Liver (tissue), 9 donors: Measurements from ENCODE around the gene EIF4E3. TPM values are rescaled to one million over a fixed set of nuclear protein-coding genes. Genes with fewer than 3 reads are reported as not detected.

Experiments
- DNase-seq: peaks from one replicate; pipeline ENCODE4 v3.0.0-alpha.2; 2017; ENCODE audit warnings: low spot score
- H3K27ac ChIP-seq, 2 donors: one replicate each; pipeline ENCODE4 v1.7.0; 2013; ENCODE audit warnings: inconsistent platforms in 2 of 2, low read length in 2 of 2, control low read depth in 1 of 2, low read depth in 1 of 2, mild to moderate bottlenecking in 1 of 2
- H3K27me3 ChIP-seq, 4 donors: one replicate each; pipeline versions ENCODE4 v1.6.1 to v1.7.0; 2013; ENCODE audit warnings: low read length in 3 of 4, inconsistent platforms in 1 of 4, mild to moderate bottlenecking in 1 of 4, moderate library complexity in 1 of 4; ENCODE audit not compliant: control insufficient read depth in 4 of 4, insufficient read depth in 4 of 4
- H3K36me3 ChIP-seq, 4 donors: one replicate each; pipeline versions ENCODE4 v1.6.1 to v1.7.0; 2013; ENCODE audit warnings: low read length in 3 of 4, mild to moderate bottlenecking in 3 of 4, low read depth in 1 of 4, moderate library complexity in 1 of 4; ENCODE audit not compliant: control insufficient read depth in 4 of 4, insufficient read depth in 3 of 4
- H3K4me1 ChIP-seq, 4 donors: one replicate each; pipeline versions ENCODE4 v1.6.1 to v1.7.0; 2013; ENCODE audit warnings: low read length in 3 of 4, mild to moderate bottlenecking in 3 of 4, moderate library complexity in 1 of 4; ENCODE audit not compliant: control insufficient read depth in 4 of 4, insufficient read depth in 4 of 4
- H3K4me3 ChIP-seq, 3 donors: one replicate each; pipeline versions ENCODE4 v1.6.1 to v1.7.0; 2013; ENCODE audit warnings: low read length in 3 of 3, control low read depth in 1 of 3, low read depth in 1 of 3, mild to moderate bottlenecking in 1 of 3
- H3K9ac ChIP-seq, 2 donors: one replicate each; pipeline ENCODE4 v1.7.0; 2013; ENCODE audit warnings: low read length in 2 of 2, mild to moderate bottlenecking in 2 of 2, moderate library complexity in 2 of 2, control low read depth in 1 of 2, low read depth in 1 of 2
- H3K9me3 ChIP-seq, 4 donors: one replicate each; pipeline versions ENCODE4 v1.6.1 to v1.7.0; 2013; ENCODE audit warnings: low read length in 3 of 4; ENCODE audit not compliant: control insufficient read depth in 4 of 4
- CTCF ChIP-seq: fragments of 150-350 bp; IDR thresholded peaks from 2 replicates; pipeline ENCODE4 v1.5.1; 2017; ENCODE audit warnings: improper control_type of control experiment, low read depth, low read length; ENCODE audit not compliant: missing input control
- EGR1 ChIP-seq, 2 donors: IDR thresholded peaks; 2 replicates each; pipeline ENCODE4 v1.6.1; 2016 to 2018; ENCODE audit warnings: antibody characterized with exemption in 2 of 2, low read depth in 2 of 2
- FOXA1 ChIP-seq: IDR thresholded peaks from 2 replicates; pipeline ENCODE4 v1.6.1; 2016; ENCODE audit warnings: antibody characterized with exemption
- FOXA2 ChIP-seq: IDR thresholded peaks from 2 replicates; pipeline ENCODE4 v1.6.1; 2016; ENCODE audit warnings: antibody characterized with exemption
- GABPA ChIP-seq, 2 donors: IDR thresholded peaks in 1 of 2; conservative IDR thresholded peaks in 1 of 2; 2 replicates each; pipeline ENCODE4 v1.6.1; 2016; ENCODE audit warnings: antibody characterized with exemption in 2 of 2, mild to moderate bottlenecking in 1 of 2, moderate library complexity in 1 of 2
- HNF4A ChIP-seq, 2 donors: conservative IDR thresholded peaks; 2 replicates each; pipeline ENCODE4 v1.6.1; 2016; ENCODE audit warnings: antibody characterized with exemption in 2 of 2, mild to moderate bottlenecking in 2 of 2
- HNF4G ChIP-seq: IDR thresholded peaks from 2 replicates; pipeline ENCODE4 v1.6.1; 2016; ENCODE audit warnings: antibody characterized with exemption
- JUND ChIP-seq, 2 donors: IDR thresholded peaks; 2 replicates each; pipeline ENCODE4 v1.6.1; 2016; ENCODE audit warnings: antibody characterized with exemption in 2 of 2
- MAX ChIP-seq: IDR thresholded peaks from 2 replicates; pipeline ENCODE4 v1.6.1; 2016; ENCODE audit warnings: antibody characterized with exemption
- RAD21 ChIP-seq, 2 donors: IDR thresholded peaks; 2 replicates each; pipeline ENCODE4 v1.6.1; 2016; ENCODE audit warnings: antibody characterized with exemption in 2 of 2, mild to moderate bottlenecking in 2 of 2
- RXRA ChIP-seq, 2 donors: IDR thresholded peaks; 2 replicates each; pipeline ENCODE4 v1.6.1; 2017 to 2018; ENCODE audit warnings: antibody characterized with exemption in 2 of 2, mild to moderate bottlenecking in 1 of 2
- SP1 ChIP-seq: IDR thresholded peaks from 2 replicates; pipeline ENCODE4 v1.6.1; 2018; ENCODE audit warnings: antibody characterized with exemption, mild to moderate bottlenecking
- TAF1 ChIP-seq: conservative IDR thresholded peaks from 2 replicates; pipeline ENCODE4 v1.6.1; 2016; ENCODE audit warnings: antibody characterized with exemption, mild to moderate bottlenecking
- WGBS: extraction: QIAGEN DNeasy Blood & Tissue Kit; methylation state at CpG from one replicate; pipeline ENCODE4 v1.1.7; 2013; 5-methylcytosine and 5-hydroxymethylcytosine counted together
- polyA plus RNA-seq, 2 donors: library from polyadenylated mRNA; stranded (reverse) in 1 of 2; unstranded in 1 of 2; fragments of 200-250 nt in 1 of 2; fragments of >200 nt in 1 of 2; fragmentation: Nextera tagmentation in 1 of 2; extraction: Ambion mirVana in 1 of 2; gene quantifications; one replicate each; pipeline versions ENCODE4 v1.2.1 to v1.2.3, GENCODE V29; 2013 to 2015
- total RNA-seq, 2 donors: library from RNA; depleted of rRNA; stranded (reverse); fragments of >200 nt; gene quantifications; one replicate each; pipeline ENCODE4 v1.2.3, GENCODE V29; 2014
- TF ChIP-seq, protein P1 (sequence below): IDR thresholded peaks from 2 replicates; pipeline ENCODE4 v1.6.1; 2016; ENCODE audit warnings: antibody characterized with exemption
- TF ChIP-seq, protein P2 (sequence below): IDR thresholded peaks from 2 replicates; pipeline ENCODE4 v1.6.1; 2016; ENCODE audit warnings: antibody characterized with exemption
- donor health status: healthy.
- donor health status: healthy.
- donor health status: healthy.
- donor health status: healthy.
- donor health status: healthy.

The EIF4E3 gene
- total and polyA plus RNA-seq, 4 donors, result 1.1 to 4.0 (median 2.6) TPM

GRCh38 chr3:71629289-71629688 lies 95.9 kb downstream of the EIF4E3 start:
- H3K27ac ChIP-seq, result no peak overlapping the region
- TF ChIP-seq, protein P1, sequence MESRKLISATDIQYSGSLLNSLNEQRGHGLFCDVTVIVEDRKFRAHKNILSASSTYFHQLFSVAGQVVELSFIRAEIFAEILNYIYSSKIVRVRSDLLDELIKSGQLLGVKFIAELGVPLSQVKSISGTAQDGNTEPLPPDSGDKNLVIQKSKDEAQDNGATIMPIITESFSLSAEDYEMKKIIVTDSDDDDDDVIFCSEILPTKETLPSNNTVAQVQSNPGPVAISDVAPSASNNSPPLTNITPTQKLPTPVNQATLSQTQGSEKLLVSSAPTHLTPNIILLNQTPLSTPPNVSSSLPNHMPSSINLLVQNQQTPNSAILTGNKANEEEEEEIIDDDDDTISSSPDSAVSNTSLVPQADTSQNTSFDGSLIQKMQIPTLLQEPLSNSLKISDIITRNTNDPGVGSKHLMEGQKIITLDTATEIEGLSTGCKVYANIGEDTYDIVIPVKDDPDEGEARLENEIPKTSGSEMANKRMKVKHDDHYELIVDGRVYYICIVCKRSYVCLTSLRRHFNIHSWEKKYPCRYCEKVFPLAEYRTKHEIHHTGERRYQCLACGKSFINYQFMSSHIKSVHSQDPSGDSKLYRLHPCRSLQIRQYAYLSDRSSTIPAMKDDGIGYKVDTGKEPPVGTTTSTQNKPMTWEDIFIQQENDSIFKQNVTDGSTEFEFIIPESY, result no peak
- TF ChIP-seq RXRA (IDR thresholded peaks at IDR 0.05) (peak; percentile 40 to 52), SP1 (no peak)

DNA sequence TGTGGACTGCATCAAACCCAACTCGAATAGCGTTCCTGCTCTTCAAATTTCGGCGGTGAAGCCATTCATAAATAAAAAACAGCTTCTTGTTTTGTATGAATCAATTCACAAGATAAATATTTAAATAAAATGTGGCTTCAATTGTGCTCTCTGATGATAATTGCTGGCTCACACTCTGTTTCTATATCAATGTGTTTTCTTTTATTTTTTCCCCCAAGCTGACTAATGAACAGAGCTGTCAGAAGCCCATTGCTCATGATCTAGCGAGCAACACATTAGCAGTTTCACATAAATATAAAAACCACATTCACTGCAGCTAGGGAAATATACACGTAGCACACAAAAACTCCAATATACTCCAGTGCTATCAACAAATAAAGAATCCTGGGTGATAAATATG lies 96.7 kb downstream of the EIF4E3 start:
- 84% methylated on average over 6 of the region's 6 CpGs for WGBS
- no peaks in the 10 kb centered on the region for H3K4me1 ChIP-seq
- TF ChIP-seq, protein P1, result no peak
- no peak for TF ChIP-seq RXRA (IDR thresholded peaks at IDR 0.05)
- TF ChIP-seq MAX, result no peak
- TF ChIP-seq CTCF, result no peak
- TF ChIP-seq HNF4G, result no peak
- TF ChIP-seq GABPA (IDR thresholded peaks at IDR 0.05 in 1 of 2, conservative IDR thresholded peaks at IDR 0.05 in 1 of 2), result no peak
- no peak for TF ChIP-seq JUND (IDR thresholded peaks at IDR 0.05)
- TF ChIP-seq RAD21 (IDR thresholded peaks at IDR 0.05), result no peak
- no peak for TF ChIP-seq TAF1
- TF ChIP-seq, protein P2, sequence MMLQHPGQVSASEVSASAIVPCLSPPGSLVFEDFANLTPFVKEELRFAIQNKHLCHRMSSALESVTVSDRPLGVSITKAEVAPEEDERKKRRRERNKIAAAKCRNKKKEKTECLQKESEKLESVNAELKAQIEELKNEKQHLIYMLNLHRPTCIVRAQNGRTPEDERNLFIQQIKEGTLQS, result no peak
- TF ChIP-seq FOXA1, result no peak
- DNase-seq, result no peak
- no peaks in the 10 kb centered on the region for H3K27me3 ChIP-seq
- no peak overlapping the region for H3K4me3 ChIP-seq
- no peak overlapping the region for H3K27ac ChIP-seq
- H3K9ac ChIP-seq, result no peak overlapping the region
- H3K9me3 ChIP-seq, result no peaks in the 10 kb centered on the region
- H3K36me3 ChIP-seq, result no peaks in the 10 kb centered on the region

More at GRCh38 chr3:71629289-71629688, 95.9 kb downstream of the EIF4E3 start:
- no peaks in the 10 kb centered on the region for H3K27me3 ChIP-seq
- no peak for DNase-seq
- no peaks in the 10 kb centered on the region for H3K36me3 ChIP-seq
- 57% methylated on average over 8 of the region's 8 CpGs for WGBS
- no peaks in the 10 kb centered on the region for H3K4me1 ChIP-seq
- H3K9ac ChIP-seq, result no peak overlapping the region
- no peaks in the 10 kb centered on the region for H3K9me3 ChIP-seq
- no peak overlapping the region for H3K4me3 ChIP-seq

GRCh38 chr3:71625676-71626075 lies 99.5 kb downstream of the EIF4E3 start:
- Histone ChIP-seq H3K4me3 (no peak overlapping the region), H3K27me3 (no peaks in the 10 kb centered on the region), H3K4me1 (no peaks in the 10 kb centered on the region), H3K9me3 (no peaks in the 10 kb centered on the region), H3K9ac (no peak overlapping the region), H3K36me3 (no peaks in the 10 kb centered on the region), H3K27ac (no peak overlapping the region)
- no peak for DNase-seq
- TF ChIP-seq GABPA (IDR thresholded peaks at IDR 0.05 in 1 of 2, conservative IDR thresholded peaks at IDR 0.05 in 1 of 2) (no peak), EGR1 (IDR thresholded peaks at IDR 0.05; ENCODE audit: low read depth in 2 of 2) (no peak), FOXA2 (no peak), HNF4A (conservative IDR thresholded peaks at IDR 0.05) (no peak), MAX (no peak), RAD21 (IDR thresholded peaks at IDR 0.05) (no peak), JUND (IDR thresholded peaks at IDR 0.05) (no peak), CTCF (no peak)
